ENCODE results near the gene CH25H. TPM values are rescaled to one million over a fixed set of nuclear protein-coding genes. Genes with fewer than 3 reads are reported as not detected.

Gene CH25H
- polyA plus RNA-seq, 3 donors: 0.09 to 1.2 TPM; not detected in 1

DNA sequence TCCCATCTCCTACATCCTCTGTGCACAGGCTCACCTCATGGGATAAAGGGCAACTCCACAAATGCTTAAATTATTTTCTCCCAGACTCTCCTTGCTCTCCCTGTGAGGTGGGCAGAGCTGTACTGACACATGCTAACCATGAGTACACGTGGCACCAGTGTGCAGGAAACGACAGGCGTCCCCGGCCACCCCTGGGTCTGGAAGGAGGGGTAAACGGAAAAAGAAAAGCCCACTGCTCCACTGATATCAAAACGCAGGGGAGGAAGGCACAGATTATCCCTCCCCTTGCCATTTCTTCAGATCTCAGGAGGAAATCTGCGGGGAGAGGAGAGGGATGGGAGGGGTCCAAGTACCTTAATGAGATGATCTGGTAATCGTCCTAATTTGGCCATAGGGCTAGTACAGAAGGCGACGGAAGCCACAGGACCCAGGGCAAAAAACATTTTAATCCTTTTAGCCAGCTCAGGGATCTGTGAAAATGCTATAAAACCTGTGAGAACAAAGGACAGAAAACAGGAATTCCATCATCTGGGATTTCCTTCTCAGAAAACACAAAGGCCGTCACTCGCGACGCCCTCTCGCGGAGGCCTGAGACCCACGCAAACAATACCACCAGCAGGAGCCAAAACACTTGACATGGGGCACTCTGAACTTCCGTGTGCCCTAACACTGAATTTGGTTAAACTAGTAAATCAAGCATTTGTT is 17.8 kb upstream of the CH25H start:
- Histone ChIP-seq H3K4me3 (replicated peaks in 1 of 3; ENCODE audit: low read depth in 2 of 3, low read length in 3 of 3) (peak overlapping the region in 1 of 3 experiments; percentile 10), H3K79me2 (ENCODE audit: insufficient read depth, low read length) (no peaks in the 10 kb centered on the region), H2AFZ (ENCODE audit: insufficient read depth, low read depth, low read length, poor library complexity, severe bottlenecking) (peak overlapping the region; percentile 49), H3K9ac (ENCODE audit: insufficient read depth, low read length, poor library complexity, severe bottlenecking) (no peak overlapping the region), H3K4me1 (ENCODE audit: control insufficient read depth in 1 of 2, insufficient read depth in 2 of 2, low read length in 2 of 2) (peaks cover 0 to 4% of the 10 kb centered on the region in 2 donors), H3K9me3 (replicated peaks in 1 of 2; ENCODE audit: control insufficient read depth in 1 of 2, insufficient read depth in 1 of 2, low read length in 2 of 2) (no peaks in the 10 kb centered on the region), H3K27me3 (ENCODE audit: control insufficient read depth in 2 of 2, insufficient read depth in 2 of 2, low read length in 2 of 2) (no peaks in the 10 kb centered on the region), H4K20me1 (ENCODE audit: insufficient read depth, low read length) (no peaks in the 10 kb centered on the region), H3K27ac (ENCODE audit: low read depth in 1 of 2, low read length in 2 of 2) (no peak overlapping the region), H3K4me2 (replicated peaks; ENCODE audit: extremely low read depth, low read length, poor library complexity, severe bottlenecking) (peak overlapping the region; percentile 14), H3K36me3 (replicated peaks in 1 of 2; ENCODE audit: control insufficient read depth in 1 of 2, insufficient read depth in 2 of 2, low read length in 2 of 2) (peaks cover 58 to 70% of the 10 kb centered on the region in 2 donors)
- TF ChIP-seq, protein P1, sequence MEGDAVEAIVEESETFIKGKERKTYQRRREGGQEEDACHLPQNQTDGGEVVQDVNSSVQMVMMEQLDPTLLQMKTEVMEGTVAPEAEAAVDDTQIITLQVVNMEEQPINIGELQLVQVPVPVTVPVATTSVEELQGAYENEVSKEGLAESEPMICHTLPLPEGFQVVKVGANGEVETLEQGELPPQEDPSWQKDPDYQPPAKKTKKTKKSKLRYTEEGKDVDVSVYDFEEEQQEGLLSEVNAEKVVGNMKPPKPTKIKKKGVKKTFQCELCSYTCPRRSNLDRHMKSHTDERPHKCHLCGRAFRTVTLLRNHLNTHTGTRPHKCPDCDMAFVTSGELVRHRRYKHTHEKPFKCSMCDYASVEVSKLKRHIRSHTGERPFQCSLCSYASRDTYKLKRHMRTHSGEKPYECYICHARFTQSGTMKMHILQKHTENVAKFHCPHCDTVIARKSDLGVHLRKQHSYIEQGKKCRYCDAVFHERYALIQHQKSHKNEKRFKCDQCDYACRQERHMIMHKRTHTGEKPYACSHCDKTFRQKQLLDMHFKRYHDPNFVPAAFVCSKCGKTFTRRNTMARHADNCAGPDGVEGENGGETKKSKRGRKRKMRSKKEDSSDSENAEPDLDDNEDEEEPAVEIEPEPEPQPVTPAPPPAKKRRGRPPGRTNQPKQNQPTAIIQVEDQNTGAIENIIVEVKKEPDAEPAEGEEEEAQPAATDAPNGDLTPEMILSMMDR (IDR thresholded peaks at IDR 0.05): peak; percentile 40
- H3K4me3 Mint-ChIP-seq: peak overlapping the region; percentile 28 to 42
- peaks cover 0 to 1% (median 0%) of the 10 kb centered on the region in 3 donors for H3K27me3 Mint-ChIP-seq (ENCODE audit: low read depth in 3 of 3)
- peaks cover 61 to 87% of the 10 kb centered on the region in 2 donors for H3K36me3 Mint-ChIP-seq
- WGBS (ENCODE audit: insufficient coverage): 62% methylated on average over 11 of the region's 18 CpGs
- intact Hi-C loops (cut with micrococcal nuclease): no loop called here
- peak overlapping the region in 2 of 7 donors; percentile 62 to 70 for H3K27ac Mint-ChIP-seq
- peaks cover 13% of the 10 kb centered on the region for H3K4me1 Mint-ChIP-seq
- DNase-seq: peak in 1 of 3 donors; percentile 34
- H3K9me3 Mint-ChIP-seq: peaks cover 0 to 8% (median 0%) of the 10 kb centered on the region in 7 donors

DNA sequence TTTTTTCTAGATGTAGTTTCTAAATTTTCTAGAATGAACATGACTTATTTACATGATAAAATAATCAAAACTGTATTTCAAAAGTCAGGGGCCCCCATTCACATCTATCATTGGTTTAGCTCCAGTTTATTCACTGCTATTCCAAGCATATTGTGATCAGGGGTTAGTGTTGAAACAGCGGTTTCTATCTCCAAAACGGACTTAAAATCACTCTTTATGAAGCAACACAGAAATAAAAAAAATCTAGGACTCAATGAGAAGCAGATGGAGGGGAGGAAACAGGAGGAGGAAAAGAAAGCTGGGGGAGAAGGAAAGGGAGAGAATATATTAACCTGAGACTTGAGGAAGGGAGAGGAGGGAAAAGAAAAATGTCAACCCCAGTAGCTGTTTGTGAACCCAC is 14.8 kb upstream of the CH25H start:
- Histone ChIP-seq H3K4me3 (replicated peaks in 1 of 3; ENCODE audit: low read depth in 2 of 3, low read length in 3 of 3) (no peak overlapping the region), H3K4me1 (ENCODE audit: control insufficient read depth in 1 of 2, insufficient read depth in 2 of 2, low read length in 2 of 2) (peaks cover 9 to 10% of the 10 kb centered on the region in 2 donors), H2AFZ (ENCODE audit: insufficient read depth, low read depth, low read length, poor library complexity, severe bottlenecking) (no peak overlapping the region), H3K79me2 (ENCODE audit: insufficient read depth, low read length) (no peaks in the 10 kb centered on the region), H3K36me3 (replicated peaks in 1 of 2; ENCODE audit: control insufficient read depth in 1 of 2, insufficient read depth in 2 of 2, low read length in 2 of 2) (peaks cover 55 to 70% of the 10 kb centered on the region in 2 donors), H3K9me3 (replicated peaks in 1 of 2; ENCODE audit: control insufficient read depth in 1 of 2, insufficient read depth in 1 of 2, low read length in 2 of 2) (no peaks in the 10 kb centered on the region), H3K4me2 (replicated peaks; ENCODE audit: extremely low read depth, low read length, poor library complexity, severe bottlenecking) (no peak overlapping the region), H3K27me3 (ENCODE audit: control insufficient read depth in 2 of 2, insufficient read depth in 2 of 2, low read length in 2 of 2) (no peaks in the 10 kb centered on the region), H3K27ac (ENCODE audit: low read depth in 1 of 2, low read length in 2 of 2) (no peak overlapping the region), H4K20me1 (ENCODE audit: insufficient read depth, low read length) (no peaks in the 10 kb centered on the region), H3K9ac (ENCODE audit: insufficient read depth, low read length, poor library complexity, severe bottlenecking) (no peak overlapping the region)
- no peak overlapping the region for H3K4me3 Mint-ChIP-seq
- H3K27me3 Mint-ChIP-seq (ENCODE audit: low read depth in 3 of 3): peaks cover 0 to 1% (median 0%) of the 10 kb centered on the region in 3 donors
- H3K27ac Mint-ChIP-seq: peak overlapping the region in 1 of 7 donors; percentile 79
- DNase-seq: no peak
- peaks cover 59 to 74% of the 10 kb centered on the region in 2 donors for H3K36me3 Mint-ChIP-seq
- peaks cover 17% of the 10 kb centered on the region for H3K4me1 Mint-ChIP-seq
- TF ChIP-seq, protein P1 (IDR thresholded peaks at IDR 0.05): no peak
- intact Hi-C loops (cut with micrococcal nuclease): no loop called here
- peaks cover 0 to 2% (median 0%) of the 10 kb centered on the region in 7 donors for H3K9me3 Mint-ChIP-seq
- no CpG with 5 or more reads among the region's 2 CpGs for WGBS (ENCODE audit: insufficient coverage)
